Kidney glomerular epithelial cell (primary cell): ENCODE results near the gene TSPAN7.

Source experiments
- DNase-seq: peaks from one replicate; lab custom pipeline; 2025; lab: John Stamatoyannopoulos, UW

TSPAN7 gene

GRCh38 chrX:38649221-38649620, 87.9 kb downstream of the TSPAN7 start:
- no peak for DNase-seq

DNA sequence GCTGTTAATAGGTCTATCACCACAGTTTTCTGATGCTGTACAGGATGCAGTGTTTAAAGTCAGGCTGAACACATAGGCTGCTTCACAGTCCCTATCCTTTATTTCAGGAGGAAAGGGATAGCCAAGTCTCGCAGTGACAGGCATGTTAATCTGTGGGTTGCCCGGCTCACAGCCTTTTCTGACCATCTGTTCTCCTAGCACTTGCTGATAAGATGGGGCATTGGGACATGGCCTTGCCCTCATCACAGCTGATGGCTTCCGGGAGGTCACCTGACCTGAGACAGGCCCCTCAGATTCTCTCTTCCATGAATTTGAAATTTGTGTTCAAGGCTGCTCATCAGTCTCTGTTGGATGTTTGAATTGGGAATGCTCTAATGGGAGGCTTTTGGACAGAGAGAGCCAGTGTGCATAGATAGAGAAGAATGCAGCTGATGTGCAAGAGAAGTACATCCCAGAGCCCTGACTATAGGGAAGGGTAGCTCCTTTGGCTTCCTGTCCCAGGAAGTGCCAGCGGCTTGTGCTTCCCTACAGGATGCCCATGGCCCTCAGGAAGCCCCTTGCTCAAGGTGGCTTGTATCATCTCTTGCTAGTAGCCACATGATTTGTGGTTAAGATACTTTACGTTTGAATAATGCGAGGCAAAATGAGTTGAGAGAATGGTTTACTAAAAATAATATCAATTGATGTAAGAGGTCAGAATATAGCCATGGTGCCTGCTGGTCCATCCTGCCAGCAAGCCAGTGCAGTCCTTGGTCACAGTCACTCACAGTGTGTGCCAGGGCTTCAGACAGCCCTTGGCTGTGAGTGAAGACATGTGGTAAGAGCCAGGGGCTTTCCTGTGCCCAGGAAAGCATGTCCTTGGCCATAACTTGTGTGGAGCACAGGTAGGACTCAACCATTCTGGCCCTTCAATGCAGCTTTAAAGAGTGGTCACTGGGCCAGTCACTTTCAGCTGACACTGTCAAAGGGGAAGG, 88.6 kb downstream of the TSPAN7 start:
- DNase-seq: no peak

GRCh38 chrX:38651625-38652601, 90.6 kb downstream of the TSPAN7 start:
- DNase-seq: no peak

- no peak for DNase-seq
These were observed 91.6 kb downstream of the TSPAN7 start for GRCh38 chrX:38652934-38653442.

GRCh38 chrX:38654302-38654701, 93.0 kb downstream of the TSPAN7 start:
- peak; percentile 4 for DNase-seq

DNA sequence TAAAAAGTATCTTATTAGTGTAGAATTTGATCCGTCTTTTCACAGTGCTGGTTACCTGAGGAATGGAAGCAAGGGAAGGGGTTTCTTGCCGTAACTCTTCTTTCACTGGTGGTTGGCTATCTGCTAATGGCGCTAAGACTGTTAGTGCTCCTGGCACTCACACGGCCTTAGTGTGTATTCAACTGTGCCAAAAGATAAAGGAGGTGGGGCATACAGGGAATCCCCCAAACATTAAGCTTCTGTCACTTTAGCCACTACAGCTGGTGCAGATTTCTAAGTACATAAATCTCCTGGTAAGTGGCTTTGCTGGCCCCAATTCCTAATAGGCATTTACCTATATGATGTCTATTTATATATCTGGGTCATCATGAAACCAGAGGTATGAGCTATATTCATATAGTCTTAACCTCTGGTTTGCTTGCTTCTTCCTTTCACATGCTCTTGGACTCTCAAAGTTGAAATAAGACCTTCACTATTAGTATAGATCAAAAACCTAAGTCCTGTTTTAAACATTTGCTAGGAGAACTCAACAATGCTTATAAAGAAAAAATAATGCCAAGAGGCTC, 95.1 kb downstream of the TSPAN7 start:
- no peak for DNase-seq

GRCh38 chrX:38657562-38657961, 96.2 kb downstream of the TSPAN7 start:
- no peak for DNase-seq

DNA sequence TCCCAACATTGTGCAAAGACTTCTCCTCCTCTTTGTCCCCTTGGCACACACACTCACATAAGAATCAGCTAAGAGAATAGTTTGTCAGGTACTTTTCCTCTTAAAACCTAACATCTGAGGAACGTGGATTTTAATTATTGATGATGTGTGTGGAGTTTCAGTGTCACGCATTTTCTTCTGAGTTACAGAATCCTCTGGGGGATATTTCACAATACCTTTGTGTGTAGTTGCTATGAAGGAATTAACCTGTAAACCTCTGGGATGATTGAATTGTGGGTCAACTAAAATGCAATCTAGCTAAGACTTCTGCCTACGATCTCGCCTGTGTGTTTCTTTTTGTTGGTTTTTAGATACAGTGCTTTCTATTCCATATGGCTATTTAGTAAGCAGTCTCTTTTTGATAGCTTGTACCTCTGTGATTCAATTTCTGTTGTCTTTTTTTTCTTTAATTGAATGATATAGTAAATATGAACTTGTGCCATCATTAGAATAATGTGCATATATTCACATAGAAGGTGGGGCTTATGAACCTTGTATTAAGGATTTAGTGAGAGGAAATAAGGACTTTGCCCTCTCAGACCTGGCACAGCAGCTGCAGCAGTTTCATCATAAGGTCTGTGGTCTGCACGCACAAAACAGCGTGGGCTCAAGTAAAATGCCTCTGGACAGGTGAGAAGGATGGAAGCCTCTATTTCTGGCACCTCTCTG, 99.2 kb downstream of the TSPAN7 start:
- DNase-seq: no peak

GRCh38 chrX:38661103-38661441, 99.7 kb downstream of the TSPAN7 start:
- DNase-seq: no peak

DNA sequence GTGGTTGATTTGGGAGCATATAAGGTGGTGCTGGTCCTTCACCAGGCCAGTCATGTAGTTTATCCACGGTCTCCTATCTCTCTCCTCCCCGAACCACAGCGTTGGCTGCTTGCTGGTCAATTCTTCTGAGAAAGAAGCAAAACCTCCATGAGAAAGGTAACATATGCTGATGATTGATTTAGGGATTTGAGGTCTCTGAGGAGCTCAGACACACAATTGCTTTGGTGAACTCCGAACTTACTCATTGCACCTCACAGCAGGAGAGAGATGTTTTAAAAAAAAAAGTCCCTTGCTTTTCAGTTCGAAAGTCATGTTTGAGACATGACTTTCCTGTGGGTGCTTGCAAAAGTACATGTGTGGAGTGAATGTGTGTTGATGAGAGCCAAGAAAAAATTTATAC, 100.2 kb downstream of the TSPAN7 start:
- no peak for DNase-seq

GRCh38 chrX:38662640-38663039, 101.3 kb downstream of the TSPAN7 start:
- DNase-seq: no peak

GRCh38 chrX:38664285-38664684, 102.9 kb downstream of the TSPAN7 start:
- peak; percentile 14 for DNase-seq

DNA sequence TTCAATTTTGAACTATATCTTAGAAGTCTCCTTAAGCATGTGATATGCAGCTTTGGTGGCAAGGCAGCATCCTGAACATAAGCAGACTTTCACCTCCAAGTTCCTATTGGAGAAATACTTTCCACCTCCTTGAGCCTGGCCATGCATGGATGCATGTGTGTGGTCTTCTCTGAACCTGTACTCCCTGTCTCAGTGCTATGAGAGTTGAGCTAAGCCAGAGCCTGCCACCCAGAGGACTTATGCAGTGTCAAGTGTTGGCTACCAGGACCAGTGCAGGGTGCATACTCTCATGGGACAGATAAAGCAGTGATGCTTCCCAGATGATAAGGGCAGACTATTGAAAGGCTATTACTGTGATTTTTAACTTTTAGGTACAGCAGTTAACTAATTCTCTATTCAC, 105.6 kb downstream of the TSPAN7 start:
- DNase-seq: no peak

DNA sequence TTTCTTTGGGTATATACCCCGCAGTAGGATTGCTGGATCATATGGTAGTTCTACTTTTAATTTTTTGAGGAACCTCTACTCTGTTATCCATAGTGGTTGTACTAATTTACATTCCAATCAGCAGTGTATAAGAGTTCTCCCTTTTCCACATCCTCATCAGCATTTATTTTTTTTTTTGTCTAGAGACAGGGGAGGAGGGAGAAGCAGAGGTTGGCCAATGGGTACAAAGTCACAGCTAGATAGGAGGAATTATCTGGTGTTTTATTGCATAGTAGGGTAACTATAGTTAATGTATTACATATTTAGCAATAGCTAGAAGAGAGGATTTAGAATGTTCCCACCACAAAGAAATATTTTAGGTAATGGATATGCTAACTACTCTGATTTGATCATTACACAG, 107.4 kb downstream of the TSPAN7 start:
- DNase-seq: no peak

DNA sequence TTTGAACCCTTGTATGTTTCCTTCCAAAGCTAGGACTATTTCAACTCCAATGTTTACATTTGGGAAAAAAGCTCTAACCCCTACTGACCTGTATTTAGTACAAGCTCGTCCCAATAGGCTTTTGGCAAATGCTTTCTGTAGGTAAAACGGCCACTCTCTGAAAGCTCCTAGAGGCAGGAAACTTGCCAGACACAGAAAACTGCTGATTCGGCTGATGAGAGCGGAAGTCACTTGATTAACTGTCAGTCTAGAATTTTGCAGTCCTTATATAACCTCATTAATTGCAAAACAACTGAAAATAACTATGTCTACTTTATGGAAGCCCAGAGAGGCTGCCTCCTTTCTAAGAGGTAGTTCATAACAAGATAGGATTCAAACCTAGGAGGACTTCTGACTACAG, 108.1 kb downstream of the TSPAN7 start:
- no peak for DNase-seq

DNA sequence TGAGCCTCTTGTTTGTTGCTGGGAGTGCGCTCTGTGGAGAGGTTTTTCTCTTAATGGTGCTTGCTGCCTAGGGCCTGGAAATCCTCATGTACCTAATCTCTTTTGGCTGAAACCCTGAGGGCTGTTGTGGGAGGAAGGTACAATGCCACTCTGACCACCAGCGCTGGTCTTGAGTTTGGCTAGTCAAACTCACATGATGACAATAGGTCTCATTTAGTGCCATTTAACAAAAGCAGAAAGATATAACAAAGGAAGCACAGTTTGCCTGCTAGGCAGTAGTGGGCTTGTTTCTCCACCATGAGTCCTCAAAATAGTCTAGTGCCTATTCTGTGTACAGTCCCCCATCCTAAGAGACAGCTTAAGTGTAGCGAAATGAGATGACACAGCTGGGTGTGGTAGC, 111.3 kb downstream of the TSPAN7 start:
- DNase-seq: no peak

GRCh38 chrX:38675856-38676255, 114.5 kb downstream of the TSPAN7 start:
- DNase-seq: no peak

DNA sequence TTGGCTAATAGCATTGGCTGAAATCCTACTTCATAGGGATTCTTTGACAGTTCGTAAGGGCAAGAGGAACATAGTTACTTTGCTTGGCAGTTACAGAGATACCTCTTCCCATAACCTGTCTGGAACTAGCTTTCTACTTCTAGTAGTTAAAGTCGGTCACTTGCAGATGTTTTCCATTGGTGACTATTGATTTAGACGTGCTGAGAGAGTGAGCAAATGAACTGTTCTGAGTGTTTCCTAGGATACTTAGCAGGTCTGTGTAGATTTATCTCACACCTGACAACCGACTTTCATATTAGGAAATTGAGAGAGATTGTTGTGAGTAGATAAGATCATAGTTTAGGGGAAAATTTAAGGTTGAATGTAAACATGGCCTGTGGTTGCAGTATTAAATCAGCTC, 116.8 kb downstream of the TSPAN7 start:
- DNase-seq: no peak

DNA sequence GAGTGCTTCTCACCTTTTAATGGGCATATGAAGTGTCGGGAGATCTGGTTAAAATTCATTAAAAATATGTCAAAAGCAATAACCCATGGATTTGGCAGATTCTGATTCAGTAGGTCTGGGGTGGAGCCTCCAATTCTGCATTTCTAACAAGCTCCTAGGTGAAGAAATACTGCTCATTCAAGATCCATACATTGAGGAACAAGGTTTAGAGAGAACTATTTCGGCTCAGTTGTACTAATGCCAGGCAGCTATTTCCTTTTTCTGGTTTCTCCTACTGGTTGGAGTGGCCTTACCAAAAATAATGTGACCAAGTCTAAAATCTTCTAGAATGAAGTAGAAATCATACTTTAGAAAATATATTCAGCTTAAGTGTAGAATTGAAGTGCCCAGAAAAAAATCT, 117.5 kb downstream of the TSPAN7 start:
- DNase-seq: no peak

DNA sequence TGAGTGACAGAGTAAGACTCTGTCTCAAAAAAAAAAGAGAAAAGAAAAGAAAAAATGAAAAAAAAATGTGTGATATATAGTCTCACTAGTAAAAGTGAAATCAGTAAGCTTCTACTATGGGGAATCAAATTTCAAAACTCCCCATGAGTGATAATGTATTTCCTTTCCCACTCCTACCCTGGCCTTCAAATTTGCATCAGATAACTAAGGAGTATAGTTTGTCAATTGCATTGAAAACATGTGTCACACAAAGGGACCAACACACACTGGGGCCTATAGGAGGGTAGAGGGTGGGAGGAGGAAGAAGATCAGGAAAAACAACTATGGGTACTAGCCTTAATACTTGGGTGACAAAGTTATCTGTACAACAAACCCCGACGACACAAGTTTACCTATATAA, 118.4 kb downstream of the TSPAN7 start:
- DNase-seq: no peak

DNA sequence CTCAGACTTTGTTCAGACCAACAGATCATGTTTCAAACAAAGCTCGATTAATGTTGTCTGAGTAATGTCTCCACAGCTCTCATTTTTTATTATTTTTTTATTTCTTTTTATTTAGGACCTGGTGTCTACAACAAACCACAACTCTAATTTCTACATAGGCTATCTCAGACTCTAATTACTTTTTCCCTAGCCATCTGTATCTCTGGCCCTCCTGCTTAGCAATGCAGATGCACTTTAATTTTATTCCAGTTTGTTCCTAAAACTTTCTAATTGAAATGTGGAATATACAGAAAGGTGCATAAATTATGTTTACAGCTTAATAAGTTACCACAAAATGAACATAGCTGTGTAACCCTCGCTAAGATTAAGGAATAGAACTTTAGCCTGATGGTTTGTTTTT, 120.8 kb downstream of the TSPAN7 start:
- no peak for DNase-seq

DNA sequence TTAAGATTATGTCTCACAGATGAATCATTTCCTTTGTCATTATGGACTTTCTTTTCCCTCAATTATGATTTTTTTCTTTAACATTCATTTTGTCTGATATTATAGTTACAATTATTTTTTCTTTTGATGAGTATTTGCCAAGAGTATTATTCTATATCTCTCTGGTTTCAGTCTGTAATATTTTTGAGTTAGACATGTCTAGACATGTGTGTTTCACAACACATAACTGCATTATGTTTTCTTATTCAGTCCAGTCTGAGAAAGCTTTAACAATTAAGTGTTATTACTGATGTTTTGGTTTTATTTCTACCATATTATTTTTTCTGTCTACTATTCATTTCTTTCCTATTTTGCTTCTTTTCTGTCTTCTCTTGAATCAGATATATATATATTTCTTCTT, 131.6 kb downstream of the TSPAN7 start:
- DNase-seq: no peak
